DMS53 treated with DMSO at 0.1 percent for 48 hours (cell line): Measurements from ENCODE around the gene GIN1.

Source experiments
- DNase-seq: peaks from one replicate; lab custom pipeline; 2025; ENCODE audit not compliant: unreplicated experiment; lab: John Stamatoyannopoulos, UW

Gene GIN1

GRCh38 chr5:103037673-103038455 is 82.1 kb downstream of the GIN1 start:
- DNase-seq: no peak

GRCh38 chr5:103036601-103037000 is 83.3 kb downstream of the GIN1 start:
- no peak for DNase-seq
